Measurements from ENCODE around the gene NRGN.

Gene NRGN

DNA sequence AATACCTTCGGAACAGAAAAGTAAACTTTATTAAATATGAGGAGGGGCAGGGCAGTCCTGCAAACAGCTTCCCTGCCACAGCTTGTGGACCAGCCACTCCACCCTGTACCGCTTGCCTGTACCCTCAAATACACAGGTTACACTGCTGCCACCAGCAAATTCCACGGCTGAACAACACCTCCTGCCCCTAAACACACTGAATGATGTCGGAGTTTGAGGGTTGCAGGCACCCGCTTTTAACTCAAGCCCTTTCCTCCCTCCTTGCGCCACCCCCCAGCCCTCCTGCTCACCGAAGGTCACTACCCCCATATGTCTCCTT, 8.3 kb downstream of the NRGN start:
- no peak for DNase-seq (ENCODE audit: low read depth in 1 of 2, low spot score in 1 of 2)
- H3K4me3 ChIP-seq (replicated peaks; ENCODE audit: insufficient read depth, low read length): no peak overlapping the region
- peaks cover 18% of the 10 kb centered on the region for H3K27me3 ChIP-seq (ENCODE audit: insufficient read depth, poor library complexity, severe bottlenecking)
- TF ChIP-seq POLR2AphosphoS5 (IDR thresholded peaks at IDR 0.05; ENCODE audit: low read depth) (no peak), SPI1 (IDR thresholded peaks at IDR 0.05; ENCODE audit: borderline replicate concordance, low read depth) (no peak), GABPA (IDR thresholded peaks at IDR 0.05; ENCODE audit: low read depth) (no peak)
- TF ChIP-seq, protein P1, sequence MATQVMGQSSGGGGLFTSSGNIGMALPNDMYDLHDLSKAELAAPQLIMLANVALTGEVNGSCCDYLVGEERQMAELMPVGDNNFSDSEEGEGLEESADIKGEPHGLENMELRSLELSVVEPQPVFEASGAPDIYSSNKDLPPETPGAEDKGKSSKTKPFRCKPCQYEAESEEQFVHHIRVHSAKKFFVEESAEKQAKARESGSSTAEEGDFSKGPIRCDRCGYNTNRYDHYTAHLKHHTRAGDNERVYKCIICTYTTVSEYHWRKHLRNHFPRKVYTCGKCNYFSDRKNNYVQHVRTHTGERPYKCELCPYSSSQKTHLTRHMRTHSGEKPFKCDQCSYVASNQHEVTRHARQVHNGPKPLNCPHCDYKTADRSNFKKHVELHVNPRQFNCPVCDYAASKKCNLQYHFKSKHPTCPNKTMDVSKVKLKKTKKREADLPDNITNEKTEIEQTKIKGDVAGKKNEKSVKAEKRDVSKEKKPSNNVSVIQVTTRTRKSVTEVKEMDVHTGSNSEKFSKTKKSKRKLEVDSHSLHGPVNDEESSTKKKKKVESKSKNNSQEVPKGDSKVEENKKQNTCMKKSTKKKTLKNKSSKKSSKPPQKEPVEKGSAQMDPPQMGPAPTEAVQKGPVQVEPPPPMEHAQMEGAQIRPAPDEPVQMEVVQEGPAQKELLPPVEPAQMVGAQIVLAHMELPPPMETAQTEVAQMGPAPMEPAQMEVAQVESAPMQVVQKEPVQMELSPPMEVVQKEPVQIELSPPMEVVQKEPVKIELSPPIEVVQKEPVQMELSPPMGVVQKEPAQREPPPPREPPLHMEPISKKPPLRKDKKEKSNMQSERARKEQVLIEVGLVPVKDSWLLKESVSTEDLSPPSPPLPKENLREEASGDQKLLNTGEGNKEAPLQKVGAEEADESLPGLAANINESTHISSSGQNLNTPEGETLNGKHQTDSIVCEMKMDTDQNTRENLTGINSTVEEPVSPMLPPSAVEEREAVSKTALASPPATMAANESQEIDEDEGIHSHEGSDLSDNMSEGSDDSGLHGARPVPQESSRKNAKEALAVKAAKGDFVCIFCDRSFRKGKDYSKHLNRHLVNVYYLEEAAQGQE (IDR thresholded peaks at IDR 0.05; ENCODE audit: insufficient replicate concordance, low read depth): no peak
- TF ChIP-seq, protein P2, sequence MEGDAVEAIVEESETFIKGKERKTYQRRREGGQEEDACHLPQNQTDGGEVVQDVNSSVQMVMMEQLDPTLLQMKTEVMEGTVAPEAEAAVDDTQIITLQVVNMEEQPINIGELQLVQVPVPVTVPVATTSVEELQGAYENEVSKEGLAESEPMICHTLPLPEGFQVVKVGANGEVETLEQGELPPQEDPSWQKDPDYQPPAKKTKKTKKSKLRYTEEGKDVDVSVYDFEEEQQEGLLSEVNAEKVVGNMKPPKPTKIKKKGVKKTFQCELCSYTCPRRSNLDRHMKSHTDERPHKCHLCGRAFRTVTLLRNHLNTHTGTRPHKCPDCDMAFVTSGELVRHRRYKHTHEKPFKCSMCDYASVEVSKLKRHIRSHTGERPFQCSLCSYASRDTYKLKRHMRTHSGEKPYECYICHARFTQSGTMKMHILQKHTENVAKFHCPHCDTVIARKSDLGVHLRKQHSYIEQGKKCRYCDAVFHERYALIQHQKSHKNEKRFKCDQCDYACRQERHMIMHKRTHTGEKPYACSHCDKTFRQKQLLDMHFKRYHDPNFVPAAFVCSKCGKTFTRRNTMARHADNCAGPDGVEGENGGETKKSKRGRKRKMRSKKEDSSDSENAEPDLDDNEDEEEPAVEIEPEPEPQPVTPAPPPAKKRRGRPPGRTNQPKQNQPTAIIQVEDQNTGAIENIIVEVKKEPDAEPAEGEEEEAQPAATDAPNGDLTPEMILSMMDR (IDR thresholded peaks at IDR 0.05; ENCODE audit: insufficient read depth, low read length): no peak
- no peak overlapping the region for H3K27ac ChIP-seq (replicated peaks)

DNA sequence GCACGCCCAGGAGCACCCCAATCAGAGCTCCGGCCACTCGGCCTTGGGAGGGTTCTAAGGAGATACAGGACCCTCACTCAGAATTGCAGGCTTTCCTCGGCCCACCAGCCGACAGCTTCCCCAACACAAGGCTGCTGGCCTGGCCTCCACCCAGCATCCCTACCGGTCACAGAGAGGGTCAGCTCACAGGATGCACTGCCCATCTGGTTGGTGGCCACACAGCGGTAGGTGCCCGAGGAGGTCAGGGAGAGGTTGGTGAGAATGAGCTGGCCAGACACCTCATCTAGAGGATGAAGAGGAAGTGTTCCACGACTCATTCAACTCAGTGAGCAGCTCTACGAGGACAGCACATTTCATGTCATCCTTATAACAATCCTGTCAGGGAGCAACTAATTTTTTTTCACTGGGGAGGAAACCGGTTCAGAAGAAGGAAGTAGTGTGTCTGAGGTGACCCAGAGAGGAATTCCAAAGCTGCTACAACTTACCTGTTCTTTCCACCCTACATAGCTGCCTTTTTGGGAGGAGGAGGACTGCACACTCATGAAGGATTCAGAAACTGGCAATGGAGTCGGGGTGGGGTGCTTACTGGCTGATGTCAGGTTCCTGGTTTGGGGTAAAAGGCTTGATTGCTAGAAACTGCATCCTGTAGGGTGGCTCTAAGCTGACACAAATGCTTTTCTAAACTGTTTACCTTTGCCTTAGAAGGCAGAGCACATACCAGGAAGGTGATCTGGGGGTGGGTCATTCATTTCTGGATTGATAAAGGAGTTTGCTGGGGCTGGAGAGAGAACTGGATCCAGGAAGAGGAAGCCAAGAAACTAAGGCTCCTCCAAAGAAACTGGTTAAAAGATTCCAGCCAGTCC, 9.0 kb downstream of the NRGN start:
- DNase-seq (ENCODE audit: low read depth in 1 of 2, low spot score in 1 of 2): no peak
- Histone ChIP-seq H3K27me3 (ENCODE audit: insufficient read depth, poor library complexity, severe bottlenecking) (peaks cover 13% of the 10 kb centered on the region), H3K27ac (replicated peaks) (no peak overlapping the region), H3K4me3 (replicated peaks; ENCODE audit: insufficient read depth, low read length) (no peak overlapping the region)
- no peak; the same call in 1 of the 2 replicates for TF ChIP-seq SPI1 (IDR thresholded peaks at IDR 0.05; ENCODE audit: borderline replicate concordance, low read depth)
- TF ChIP-seq, protein P1 (IDR thresholded peaks at IDR 0.05; ENCODE audit: insufficient replicate concordance, low read depth): no peak
- TF ChIP-seq POLR2AphosphoS5 (IDR thresholded peaks at IDR 0.05; ENCODE audit: low read depth): no peak
- TF ChIP-seq, protein P2 (IDR thresholded peaks at IDR 0.05; ENCODE audit: insufficient read depth, low read length): no peak
- TF ChIP-seq GABPA (IDR thresholded peaks at IDR 0.05; ENCODE audit: low read depth): no peak

DNA sequence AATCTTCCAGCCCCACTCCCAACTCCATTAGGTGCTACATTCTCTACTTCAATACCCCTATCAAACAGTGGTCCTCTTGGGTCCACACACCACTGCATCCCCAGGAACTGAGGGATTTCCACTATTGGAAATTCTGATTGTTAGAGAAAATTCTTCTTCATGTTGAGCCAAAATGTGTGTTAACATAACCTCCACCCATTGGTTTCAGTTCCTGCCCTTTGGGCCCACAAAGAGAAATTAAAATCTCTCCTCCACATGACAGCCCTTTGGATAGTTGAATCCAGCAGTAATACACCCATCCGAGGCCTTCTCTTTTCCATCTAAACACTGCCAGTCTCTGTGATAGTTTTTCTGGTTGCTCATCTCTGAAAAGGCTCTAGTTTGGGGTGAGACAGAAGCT, 10.2 kb downstream of the NRGN start:
- no peak overlapping the region for H3K27ac ChIP-seq (replicated peaks)
- DNase-seq (ENCODE audit: low read depth in 1 of 2, low spot score in 1 of 2): no peak
- peaks cover 8% of the 10 kb centered on the region for H3K27me3 ChIP-seq (ENCODE audit: insufficient read depth, poor library complexity, severe bottlenecking)
- TF ChIP-seq GABPA (IDR thresholded peaks at IDR 0.05; ENCODE audit: low read depth) (no peak), POLR2AphosphoS5 (IDR thresholded peaks at IDR 0.05; ENCODE audit: low read depth) (no peak), SPI1 (IDR thresholded peaks at IDR 0.05; ENCODE audit: borderline replicate concordance, low read depth) (no peak)
- TF ChIP-seq, protein P1 (IDR thresholded peaks at IDR 0.05; ENCODE audit: insufficient replicate concordance, low read depth): no peak
- TF ChIP-seq, protein P2 (IDR thresholded peaks at IDR 0.05; ENCODE audit: insufficient read depth, low read length): no peak
- H3K4me3 ChIP-seq (replicated peaks; ENCODE audit: insufficient read depth, low read length): no peak overlapping the region
